ENCODE results near the gene COG5. TPM values are rescaled to one million over a fixed set of nuclear protein-coding genes. Genes with fewer than 3 reads are reported as not detected.

The COG5 gene
- total RNA-seq, 1 experiment from 2014 or later, result 23.6 TPM

GRCh38 chr7:107505362-107505761, 58.4 kb downstream of the COG5 start:
- CTCF ChIA-PET, result no interaction called here
- no TSS peak for BruUV-seq (replicated peaks)
- peaks cover 3% of the 10 kb centered on the region for H3K9me3 Mint-ChIP-seq (ENCODE audit: low read depth, unreplicated experiment)
- H3K4me1 Mint-ChIP-seq (ENCODE audit: low read depth, unreplicated experiment), result peaks cover 12% of the 10 kb centered on the region
- peak overlapping the region; percentile 89 for H3K27ac Mint-ChIP-seq (ENCODE audit: unreplicated experiment)
- DNase-seq, result no peak
- H3K36me3 Mint-ChIP-seq (ENCODE audit: insufficient read depth, unreplicated experiment), result peaks cover 13% of the 10 kb centered on the region
- TF ChIP-seq CTCF (IDR thresholded peaks at IDR 0.05; ENCODE audit: unreplicated experiment), result no peak
- intact Hi-C loops (cut with micrococcal nuclease; ENCODE audit: unreplicated experiment), result no loop called here
- no peak overlapping the region for H3K4me3 Mint-ChIP-seq (ENCODE audit: low read depth, unreplicated experiment)
- H3K27me3 Mint-ChIP-seq (ENCODE audit: unreplicated experiment), result no peaks in the 10 kb centered on the region

- CTCF ChIA-PET, result no interaction called here
- Mint-ChIP-seq H3K27me3 (ENCODE audit: unreplicated experiment) (no peaks in the 10 kb centered on the region), H3K36me3 (ENCODE audit: insufficient read depth, unreplicated experiment) (peaks cover 13% of the 10 kb centered on the region), H3K4me3 (ENCODE audit: low read depth, unreplicated experiment) (no peak overlapping the region), H3K9me3 (ENCODE audit: low read depth, unreplicated experiment) (no peaks in the 10 kb centered on the region), H3K27ac (ENCODE audit: unreplicated experiment) (no peak overlapping the region), H3K4me1 (ENCODE audit: low read depth, unreplicated experiment) (peaks cover 12% of the 10 kb centered on the region)
- BruUV-seq (replicated peaks), result no TSS peak
- TF ChIP-seq CTCF (IDR thresholded peaks at IDR 0.05; ENCODE audit: unreplicated experiment), result no peak
- DNase-seq, result no peak
- intact Hi-C loops (cut with micrococcal nuclease; ENCODE audit: unreplicated experiment), result no loop called here
Measured at GRCh38 chr7:107503687-107504086, 60.0 kb downstream of the COG5 start.

GRCh38 chr7:107502797-107503196, 60.9 kb downstream of the COG5 start:
- Mint-ChIP-seq H3K4me3 (ENCODE audit: low read depth, unreplicated experiment) (no peak overlapping the region), H3K27me3 (ENCODE audit: unreplicated experiment) (no peaks in the 10 kb centered on the region), H3K4me1 (ENCODE audit: low read depth, unreplicated experiment) (peaks cover 12% of the 10 kb centered on the region), H3K36me3 (ENCODE audit: insufficient read depth, unreplicated experiment) (peaks cover 13% of the 10 kb centered on the region), H3K9me3 (ENCODE audit: low read depth, unreplicated experiment) (no peaks in the 10 kb centered on the region), H3K27ac (ENCODE audit: unreplicated experiment) (no peak overlapping the region)
- TF ChIP-seq CTCF (IDR thresholded peaks at IDR 0.05; ENCODE audit: unreplicated experiment), result no peak
- intact Hi-C loops (cut with micrococcal nuclease; ENCODE audit: unreplicated experiment), result no loop called here
- no peak for DNase-seq
- BruUV-seq (replicated peaks), result no TSS peak
- CTCF ChIA-PET, result no interaction called here

GRCh38 chr7:107502154-107502553, 61.6 kb downstream of the COG5 start:
- Mint-ChIP-seq H3K9me3 (ENCODE audit: low read depth, unreplicated experiment) (no peaks in the 10 kb centered on the region), H3K36me3 (ENCODE audit: insufficient read depth, unreplicated experiment) (peaks cover 13% of the 10 kb centered on the region), H3K4me3 (ENCODE audit: low read depth, unreplicated experiment) (no peak overlapping the region), H3K4me1 (ENCODE audit: low read depth, unreplicated experiment) (peaks cover 12% of the 10 kb centered on the region), H3K27me3 (ENCODE audit: unreplicated experiment) (no peaks in the 10 kb centered on the region), H3K27ac (ENCODE audit: unreplicated experiment) (no peak overlapping the region)
- no TSS peak for BruUV-seq (replicated peaks)
- intact Hi-C loops (cut with micrococcal nuclease; ENCODE audit: unreplicated experiment), result no loop called here
- no peak for TF ChIP-seq CTCF (IDR thresholded peaks at IDR 0.05; ENCODE audit: unreplicated experiment)
- CTCF ChIA-PET, result no interaction called here
- DNase-seq, result no peak

Measured in Calu3 (cell line).